MM.1S (cell line): ENCODE data around the gene CDCA8.

ENCODE experiments used
- DNase-seq: peaks from one replicate; pipeline ENCODE4 v3.0.0-alpha.2; 2015
- H2AFZ ChIP-seq: fragments of 300-600 bp; sonication (generic); 2 replicates; pipeline ENCODE4 v1.6.0; 2016; ENCODE audit warnings: antibody characterized with exemption, low read length
- H3F3A ChIP-seq: fragments of 300-600 bp; sonication (generic); 2 replicates; pipeline ENCODE4 v1.6.1; 2016; ENCODE audit warnings: mild to moderate bottlenecking, antibody characterized with exemption, low read length, moderate library complexity, mixed read lengths; ENCODE audit not compliant: insufficient read depth
- H3K27ac ChIP-seq: fragments of 300-600 bp; sonication (generic); 2 replicates; pipeline ENCODE4 v1.5.1; 2016; ENCODE audit warnings: mild to moderate bottlenecking, low read length
- H3K27me3 ChIP-seq: fragments of 300-600 bp; sonication (generic); replicated peaks from 2 replicates; pipeline ENCODE4 v1.6.0; 2016; ENCODE audit warnings: low read length; ENCODE audit not compliant: insufficient read depth
- H3K36me3 ChIP-seq: fragments of 300-600 bp; sonication (generic); replicated peaks from 2 replicates; pipeline ENCODE4 v1.6.1; 2016; ENCODE audit warnings: mild to moderate bottlenecking, low read length, mixed read lengths; ENCODE audit not compliant: insufficient read depth
- H3K4me1 ChIP-seq: fragments of 300-600 bp; sonication (generic); 2 replicates; pipeline ENCODE4 v1.6.1; 2016; ENCODE audit warnings: low read length, mixed read lengths
- H3K4me2 ChIP-seq: fragments of 300-600 bp; sonication (generic); 2 replicates; pipeline ENCODE4 v1.6.0; 2016; ENCODE audit warnings: low read depth, low read length
- H3K4me3 ChIP-seq: fragments of 300-600 bp; sonication (generic); 2 replicates; pipeline ENCODE4 v1.5.1; 2016; ENCODE audit warnings: low read length, mixed read lengths
- H3K79me2 ChIP-seq: fragments of 300-600 bp; sonication (generic); 2 replicates; pipeline ENCODE4 v1.6.1; 2016; ENCODE audit warnings: mixed run types, low read length, mixed read lengths
- H3K9ac ChIP-seq: fragments of 300-600 bp; sonication (generic); 2 replicates; pipeline ENCODE4 v1.6.1; 2016; ENCODE audit warnings: low read length, mixed read lengths
- H3K9me2 ChIP-seq: fragments of 300-600 bp; sonication (generic); replicated peaks from 2 replicates; pipeline ENCODE4 v1.6.1; 2016; ENCODE audit warnings: mild to moderate bottlenecking, low read length, mixed read lengths; ENCODE audit not compliant: insufficient read depth
- H3K9me3 ChIP-seq: fragments of 300-600 bp; sonication (generic); replicated peaks from 2 replicates; pipeline ENCODE4 v1.6.1; 2016; ENCODE audit warnings: mild to moderate bottlenecking, low read length, mixed read lengths; ENCODE audit not compliant: insufficient read depth
- H4K20me1 ChIP-seq: fragments of 300-600 bp; sonication (generic); 2 replicates; pipeline ENCODE4 v1.6.1; 2016; ENCODE audit warnings: mild to moderate bottlenecking, low read length, moderate library complexity, mixed read lengths; ENCODE audit not compliant: insufficient read depth
- CTCF ChIP-seq: fragments of 300-600 bp; sonication (generic); IDR thresholded peaks from 2 replicates; pipeline ENCODE4 v1.5.1; 2016; ENCODE audit warnings: antibody characterized with exemption, low read length, mixed read lengths
- EZH2 ChIP-seq: fragments of 300-600 bp; sonication (generic); optimal IDR thresholded peaks from 2 replicates; pipeline ENCODE3; 2017; ENCODE audit warnings: low read depth, mild to moderate bottlenecking, antibody characterized with exemption, low read length, mixed read lengths
- EZH2phosphoT487 ChIP-seq: fragments of 300-600 bp; sonication (generic); IDR thresholded peaks from 2 replicates; pipeline ENCODE4 v1.6.1; 2018; ENCODE audit warnings: antibody characterized with exemption, low read length

The CDCA8 gene

GRCh38 chr1:37748565-37748964 is 56.2 kb downstream of the CDCA8 start:
- H3K4me3 ChIP-seq, result no peak overlapping the region
- H3F3A ChIP-seq, result no peaks in the 10 kb centered on the region
- no peaks in the 10 kb centered on the region for H3K9me2 ChIP-seq
- H3K79me2 ChIP-seq, result no peaks in the 10 kb centered on the region
- H3K27ac ChIP-seq, result no peak overlapping the region
- no peak for DNase-seq
- H3K36me3 ChIP-seq, result no peaks in the 10 kb centered on the region
- H3K27me3 ChIP-seq, result peaks cover 4% of the 10 kb centered on the region
- H2AFZ ChIP-seq, result no peak overlapping the region
- no peak for TF ChIP-seq CTCF
- no peak for TF ChIP-seq EZH2phosphoT487
- H3K9ac ChIP-seq, result no peak overlapping the region
- peaks cover 4% of the 10 kb centered on the region; the same call in 1 of the 2 replicates for H3K4me1 ChIP-seq
- H3K9me3 ChIP-seq, result no peaks in the 10 kb centered on the region
- no peak overlapping the region for H3K4me2 ChIP-seq
- H4K20me1 ChIP-seq, result no peaks in the 10 kb centered on the region

GRCh38 chr1:37752213-37752582 is 59.9 kb downstream of the CDCA8 start:
- Histone ChIP-seq H3K4me3 (peak overlapping the region; percentile 61), H3K27me3 (peaks cover 19% of the 10 kb centered on the region), H3K9ac (no peak overlapping the region; the same call in 1 of the 2 replicates)

GRCh38 chr1:37752583-37753471 is 60.5 kb downstream of the CDCA8 start:
- Histone ChIP-seq H3K9ac (no peak overlapping the region; the same call in 1 of the 2 replicates), H3K79me2 (no peaks in the 10 kb centered on the region), H2AFZ (peak overlapping the region; percentile 54; the same call in 1 of the 2 replicates), H3K27ac (no peak overlapping the region), H3K9me2 (no peaks in the 10 kb centered on the region), H3K9me3 (no peaks in the 10 kb centered on the region), H3K36me3 (no peaks in the 10 kb centered on the region), H4K20me1 (no peaks in the 10 kb centered on the region), H3K4me2 (peak overlapping the region; percentile 67), H3K4me1 (peaks cover 4% of the 10 kb centered on the region; the same call in 1 of the 2 replicates), H3K27me3 (peaks cover 19% of the 10 kb centered on the region), H3K4me3 (peak overlapping the region; percentile 61), H3F3A (no peaks in the 10 kb centered on the region)
- TF ChIP-seq EZH2, result no peak
- TF ChIP-seq EZH2phosphoT487, result no peak
- TF ChIP-seq CTCF, result no peak
- peak; percentile 47 for DNase-seq

More at GRCh38 chr1:37752213-37752582, 59.9 kb downstream of the CDCA8 start:
- Histone ChIP-seq H3K9me3 (no peaks in the 10 kb centered on the region), H3K4me2 (peak overlapping the region; percentile 67), H4K20me1 (no peaks in the 10 kb centered on the region), H3K36me3 (no peaks in the 10 kb centered on the region), H3K27ac (no peak overlapping the region), H3F3A (no peaks in the 10 kb centered on the region), H3K9me2 (no peaks in the 10 kb centered on the region), H2AFZ (peak overlapping the region; percentile 54; the same call in 1 of the 2 replicates), H3K4me1 (peaks cover 4% of the 10 kb centered on the region; the same call in 1 of the 2 replicates), H3K79me2 (no peaks in the 10 kb centered on the region)
- DNase-seq, result no peak
- TF ChIP-seq EZH2phosphoT487 (no peak), EZH2 (no peak), CTCF (no peak)
